ENCODE results near the gene USH2A. TPM values are rescaled to one million over a fixed set of nuclear protein-coding genes. Genes with fewer than 3 reads are reported as not detected.

Gene USH2A
- total RNA-seq (2014; rRNA removed; shearing (Covaris generic)) = not detected in 2 replicates

DNA sequence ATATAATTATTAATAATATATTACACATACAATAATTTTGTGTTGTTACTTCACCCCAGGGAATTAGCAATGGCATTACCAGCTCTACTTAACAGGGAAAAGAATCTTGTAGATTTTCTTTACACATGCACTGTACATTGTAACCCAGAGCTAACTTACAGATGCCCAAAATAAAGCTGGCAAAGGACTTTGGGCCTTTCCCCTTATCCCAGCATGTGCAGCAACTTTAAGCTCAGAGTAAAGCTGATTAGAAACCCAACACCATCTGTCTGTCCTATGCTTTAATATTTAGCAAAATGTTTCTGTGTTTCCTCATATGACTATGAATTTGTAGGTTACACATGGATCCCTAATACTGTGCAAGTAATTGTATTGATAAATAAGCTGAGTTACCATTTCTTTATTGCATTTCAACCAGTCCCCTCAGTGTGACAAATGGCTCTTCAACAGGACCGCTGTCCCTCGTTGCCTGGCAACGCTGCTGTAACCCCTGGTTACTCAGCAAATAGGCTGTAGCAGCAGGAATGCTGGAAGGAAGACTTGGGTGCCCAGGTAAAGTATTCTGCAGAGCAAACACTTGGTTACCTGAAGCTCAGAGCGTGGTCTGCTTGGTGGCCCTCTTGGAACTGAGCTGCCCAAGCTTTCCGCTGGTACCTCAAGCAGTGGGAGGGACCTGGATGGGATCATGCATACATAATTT, at the start of gene USH2A:
TSS of gene USH2A (minus strand) at position 628 of the 700 bp plus-strand sequence. CDS start 1,112 bp downstream, outside the sequence.
- DNase-seq (ENCODE audit: low read depth) = peak; percentile 2

GRCh38 chr1:216466162-216466801, 43.0 kb upstream of the USH2A start:
- DNase-seq (ENCODE audit: low read depth) = no peak

DNA sequence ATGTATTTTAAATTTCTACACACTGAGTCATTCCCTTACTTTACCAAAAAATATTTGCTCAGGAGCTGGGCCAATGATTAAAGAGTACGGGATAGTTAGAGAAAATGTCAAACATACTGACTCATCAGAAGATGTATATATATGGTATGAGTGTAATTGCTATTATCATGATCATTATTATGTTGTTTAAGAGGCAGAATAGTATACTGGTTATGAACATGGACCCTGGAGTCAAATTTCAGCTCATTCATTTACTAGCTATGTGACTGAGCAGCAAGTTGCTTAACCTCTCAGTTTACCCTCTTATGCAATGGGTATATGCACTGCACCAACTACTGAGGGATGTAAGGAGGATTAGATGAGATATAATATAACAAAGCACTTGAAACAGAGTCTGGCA, 41.2 kb upstream of the USH2A start:
- DNase-seq (ENCODE audit: low read depth) = peak; percentile 84

GRCh38 chr1:216462066-216462775, 39.0 kb upstream of the USH2A start:
- peak; percentile 47 for DNase-seq (ENCODE audit: low read depth)

DNA sequence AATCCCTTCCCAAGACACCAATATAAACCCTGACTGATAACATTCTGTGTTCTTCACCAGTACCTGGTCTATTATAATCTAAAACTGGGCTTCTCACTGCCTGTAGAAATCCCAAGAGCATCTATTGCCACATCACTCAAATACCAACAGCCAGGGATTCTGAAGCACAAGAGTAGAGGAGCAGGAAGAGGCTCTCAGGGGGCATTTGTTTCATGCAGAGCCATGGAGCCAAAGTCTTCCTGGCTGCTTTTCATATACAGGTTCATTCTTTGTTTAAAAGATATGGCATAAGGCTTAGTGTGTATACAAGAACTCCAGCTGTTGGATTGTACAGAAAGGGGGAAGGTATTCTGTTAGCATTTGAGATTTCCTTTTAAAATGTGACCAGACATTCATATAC, 38.2 kb upstream of the USH2A start:
- DNase-seq (ENCODE audit: low read depth) = no peak

- no peak for DNase-seq (ENCODE audit: low read depth)
Observed at GRCh38 chr1:216459651-216460207, 36.5 kb upstream of the USH2A start.

DNA sequence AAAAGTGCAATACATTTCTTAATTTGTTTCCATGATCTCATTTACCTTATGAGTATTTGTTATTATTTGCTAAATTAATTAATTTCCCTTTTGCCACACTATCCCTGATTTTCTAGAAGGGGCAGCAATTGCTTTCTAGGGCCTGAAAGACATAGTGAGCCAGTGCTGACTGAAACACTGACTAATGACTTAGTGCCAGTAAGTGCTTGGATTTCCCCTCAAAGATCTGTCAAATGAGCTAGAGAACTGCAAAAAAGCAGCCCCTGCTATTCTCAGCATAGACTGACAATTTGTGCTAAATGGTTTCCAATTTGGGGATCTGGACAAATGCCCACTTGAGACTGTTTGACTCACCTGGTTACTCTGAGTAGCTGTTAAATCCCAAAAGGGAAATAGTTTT, 35.6 kb upstream of the USH2A start:
- peak; percentile 10 for DNase-seq (ENCODE audit: low read depth)

- peak; percentile 16 for DNase-seq (ENCODE audit: low read depth)
Observed at GRCh38 chr1:216457356-216457755, 34.1 kb upstream of the USH2A start.

DNA sequence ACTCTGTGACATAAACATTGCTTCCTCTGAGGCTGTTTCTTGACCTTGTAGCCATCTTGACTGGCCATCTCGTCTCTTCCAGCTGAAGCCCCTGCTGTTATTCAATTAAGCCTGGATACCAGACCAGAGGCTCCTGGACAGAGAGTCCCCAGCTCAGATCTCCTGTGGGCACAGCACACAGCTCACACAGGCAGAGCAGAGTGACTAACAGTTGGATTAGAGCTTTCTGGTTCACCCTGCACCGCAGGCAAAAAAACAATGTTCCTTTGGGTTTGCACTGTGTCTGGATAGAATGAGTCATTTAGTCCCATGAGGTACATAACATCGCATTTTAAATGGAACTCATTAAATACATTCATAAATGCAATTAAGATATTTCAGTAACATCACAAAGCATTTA, 33.4 kb upstream of the USH2A start:
- peak; percentile 87 for DNase-seq (ENCODE audit: low read depth)

DNA sequence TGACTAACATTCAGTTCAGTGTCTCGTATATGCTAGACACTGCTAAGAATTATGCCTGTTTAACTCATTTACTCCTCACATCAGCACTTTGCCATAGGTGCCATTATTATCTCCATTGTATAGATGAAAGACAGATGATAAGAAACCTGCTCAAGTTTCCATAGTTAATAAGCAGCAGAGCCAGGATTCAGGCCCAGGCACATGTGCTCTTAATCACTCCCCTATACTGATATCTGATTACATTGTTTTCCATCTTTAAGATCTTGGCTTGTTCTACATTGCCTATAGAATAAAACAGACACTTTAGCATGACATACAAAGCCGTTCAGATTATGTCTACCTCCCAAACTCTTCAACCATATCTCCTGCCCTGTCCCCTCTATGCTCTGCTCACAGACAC, 30.5 kb upstream of the USH2A start:
- DNase-seq (ENCODE audit: low read depth) = no peak

GRCh38 chr1:216450227-216450626, 27.0 kb upstream of the USH2A start:
- no peak for DNase-seq (ENCODE audit: low read depth)

DNA sequence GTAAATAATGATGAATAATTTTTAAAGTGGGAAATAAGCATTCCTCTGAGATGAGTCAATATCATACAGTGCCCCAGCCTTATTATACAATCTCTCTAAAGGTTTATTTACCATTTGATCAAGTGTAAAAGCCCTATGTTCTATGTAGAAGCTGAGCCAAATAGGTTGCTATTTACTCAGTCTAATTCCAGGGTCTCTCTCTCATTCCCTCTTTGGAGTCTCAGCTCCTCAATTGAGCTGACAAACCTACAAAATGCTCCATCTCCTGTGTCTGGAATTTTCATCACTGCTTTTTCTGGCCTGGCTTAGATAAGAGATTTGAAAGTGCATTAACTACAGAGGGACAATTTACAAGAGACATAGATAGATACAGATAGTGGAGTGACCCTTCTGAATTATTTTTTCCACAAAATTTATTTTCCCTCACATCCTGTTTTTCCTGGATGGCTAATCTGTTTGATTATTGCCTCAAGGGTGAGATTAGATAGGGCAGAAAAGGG, 24.8 kb upstream of the USH2A start:
- DNase-seq (ENCODE audit: low read depth) = peak; percentile 43

DNA sequence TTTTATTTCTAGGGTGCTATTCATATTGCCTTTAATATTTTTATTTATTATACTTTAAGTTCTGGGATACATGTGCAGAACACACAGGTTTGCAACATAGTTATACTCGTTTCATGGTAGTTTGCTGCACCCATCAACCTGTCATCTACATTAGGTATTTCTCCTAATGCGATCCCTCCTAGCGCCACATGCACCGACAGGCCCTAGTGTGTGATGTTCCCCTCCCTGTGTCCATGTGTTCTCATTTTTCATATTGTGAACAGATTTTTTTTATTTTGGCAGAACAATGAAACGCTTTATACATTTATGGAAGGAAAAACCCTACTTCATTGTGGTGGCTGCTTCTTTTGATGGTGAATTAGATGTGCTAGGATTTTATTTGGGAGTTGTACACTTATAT, 14.4 kb upstream of the USH2A start:
- no peak for DNase-seq (ENCODE audit: low read depth)

GRCh38 chr1:216434232-216434631, 11.0 kb upstream of the USH2A start:
- no peak for DNase-seq (ENCODE audit: low read depth)

DNA sequence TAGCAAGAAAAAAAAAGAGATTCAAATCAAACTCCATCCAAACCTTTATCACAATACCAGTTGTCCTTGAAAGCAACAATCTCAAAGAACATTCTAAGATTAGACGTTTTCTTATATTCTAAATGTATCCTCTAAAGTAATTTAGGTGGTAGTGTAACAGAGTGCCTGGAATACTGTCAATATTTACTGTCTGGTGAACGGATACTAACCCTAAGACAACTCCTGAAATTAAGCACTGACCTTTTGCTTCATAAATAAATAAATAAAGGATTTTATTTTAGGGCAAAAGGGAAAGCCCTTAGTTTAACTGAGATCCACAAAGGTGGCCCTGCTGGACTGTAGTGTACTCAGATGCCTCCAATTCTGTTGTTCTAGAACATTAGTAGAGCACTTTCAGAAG, 9.9 kb upstream of the USH2A start:
- no peak for DNase-seq (ENCODE audit: low read depth)

DNA sequence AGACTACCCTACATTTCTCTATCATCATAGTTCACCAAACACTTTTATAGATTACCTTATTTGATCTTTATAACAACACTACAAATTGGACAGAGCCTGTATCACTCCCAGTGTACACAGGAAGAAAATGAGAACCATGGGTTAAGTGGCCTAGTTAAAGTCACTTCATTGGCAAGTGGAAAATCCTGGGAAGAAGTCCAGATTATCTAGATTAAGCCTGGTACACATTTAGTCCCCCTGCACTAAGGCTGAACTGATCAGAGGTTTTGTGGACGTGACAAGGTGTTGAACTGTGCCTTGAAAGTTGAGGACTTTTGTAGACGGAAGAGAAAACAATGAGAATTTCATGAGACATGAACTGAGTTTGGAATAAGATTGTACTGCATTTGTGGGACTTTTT, 7.5 kb upstream of the USH2A start:
- no peak for DNase-seq (ENCODE audit: low read depth)

DNA sequence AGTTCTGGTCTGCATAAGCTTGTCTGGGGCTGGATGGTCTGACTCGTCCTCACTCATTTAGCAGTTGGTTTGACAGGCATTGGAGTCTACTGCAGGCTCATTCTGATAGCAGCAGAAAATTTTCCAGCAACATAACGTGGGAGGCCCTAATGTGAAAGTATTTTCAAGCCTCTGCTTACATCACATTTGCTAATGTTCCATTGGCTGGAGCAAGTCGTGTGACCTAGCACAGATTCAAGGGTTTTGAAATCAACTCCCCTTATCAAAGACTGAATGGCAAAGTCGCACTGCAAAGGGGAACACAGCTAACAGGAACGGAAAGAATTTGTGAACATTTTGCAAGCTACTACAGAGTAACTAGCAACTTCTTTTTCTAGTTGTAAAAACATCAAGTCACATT, 2.3 kb upstream of the USH2A start:
- DNase-seq (ENCODE audit: low read depth) = peak; percentile 4

DNA sequence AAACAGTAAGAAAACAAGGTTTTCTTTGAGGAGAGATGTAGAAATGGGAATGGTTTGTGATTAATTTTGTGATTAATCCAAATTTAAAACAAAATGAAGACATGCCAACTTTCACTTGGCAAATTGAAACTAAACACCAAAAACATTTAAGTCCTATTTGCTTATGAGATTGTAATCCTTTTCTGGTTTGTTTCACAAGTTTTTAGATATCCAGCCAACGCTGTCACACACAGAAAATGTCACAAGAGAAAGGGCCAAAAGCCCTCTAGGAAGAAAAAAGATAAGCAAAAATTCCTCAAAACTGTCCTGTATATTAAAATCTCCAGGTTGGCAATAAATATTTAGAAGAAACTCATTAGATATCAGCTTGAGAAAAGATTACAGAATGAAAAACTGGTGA, 2.5 kb downstream of the USH2A start:
- no peak for DNase-seq (ENCODE audit: low read depth)

DNA sequence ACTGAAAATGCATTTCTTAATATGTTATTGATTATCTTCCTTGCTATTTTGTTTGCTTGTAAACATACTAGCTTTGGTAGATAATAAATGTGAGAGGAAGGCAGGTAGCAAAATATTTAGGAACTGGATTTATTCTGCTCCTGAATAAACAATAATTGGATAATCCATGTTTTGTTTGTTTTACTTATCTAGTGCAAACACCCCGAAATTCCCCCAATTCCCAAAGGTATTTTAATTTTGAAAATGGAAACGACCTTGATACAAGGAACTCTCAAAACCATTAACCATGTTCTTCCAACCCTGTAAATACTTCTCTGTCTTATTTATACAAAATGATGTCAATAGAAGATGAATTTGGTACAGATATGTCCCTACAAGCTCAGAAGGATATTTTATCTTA, 3.0 kb downstream of the USH2A start:
- no peak for DNase-seq (ENCODE audit: low read depth)

DNA sequence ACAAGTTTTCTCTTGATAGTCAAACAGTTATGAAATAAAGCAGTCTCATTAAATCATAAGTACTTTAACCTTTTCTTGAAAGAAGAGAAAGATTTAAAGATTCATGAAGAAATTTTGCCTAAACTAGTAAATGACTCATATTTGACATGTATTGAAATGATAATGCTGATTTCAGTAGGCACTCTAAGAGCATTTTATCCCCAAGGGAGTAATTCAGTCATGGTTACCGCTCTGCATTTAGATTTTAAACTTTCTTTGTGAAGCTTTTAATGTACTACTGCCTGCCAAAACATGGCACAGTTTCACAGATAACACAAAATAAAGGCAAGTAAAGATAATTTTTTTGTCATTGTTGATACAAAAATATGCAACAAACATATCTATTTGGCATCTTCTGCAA, 6.8 kb downstream of the USH2A start:
- no peak for DNase-seq (ENCODE audit: low read depth)

- no peak for DNase-seq (ENCODE audit: low read depth)
Observed at GRCh38 chr1:216410026-216410425, 13.2 kb downstream of the USH2A start.

- DNase-seq (ENCODE audit: low read depth) = no peak
Observed at GRCh38 chr1:216390956-216391355, 32.3 kb downstream of the USH2A start.

Data from M059J (cell line).